HepG2 (cell line): ENCODE data around the gene SALL4. TPM values are rescaled to one million over a fixed set of nuclear protein-coding genes. Genes with fewer than 3 reads are reported as not detected.

Experiments
- IRX3 ChIP-seq: sonication (generic); formaldehyde crosslinking; IDR thresholded peaks from 2 replicates; pipeline ENCODE4 v1.8.1; 2023; ENCODE audit warnings: mild to moderate bottlenecking, low read depth, missing genetic modification reagents, borderline replicate concordance
- MED1 ChIP-seq: sonication (generic); formaldehyde crosslinking; IDR thresholded peaks from 2 replicates; pipeline ENCODE4 v1.4.0; 2020; ENCODE audit warnings: missing genetic modification reagents
- NAIF1 ChIP-seq: sonication (generic); formaldehyde crosslinking; IDR thresholded peaks from 2 replicates; pipeline ENCODE4 v1.5.0; 2020; ENCODE audit warnings: mild to moderate bottlenecking, missing genetic modification reagents, borderline replicate concordance
- NONO ChIP-seq, 2 experiments: fragments of 450-650 bp in 1 of 2; sonication (generic) in 1 of 2; formaldehyde crosslinking in 1 of 2; IDR thresholded peaks in 1 of 2; conservative IDR thresholded peaks in 1 of 2; 2 replicates each; pipeline versions ENCODE4 v1.6.1 to v1.8.0; 2017 to 2022; ENCODE audit warnings: mild to moderate bottlenecking in 1 of 2, missing genetic modification reagents in 1 of 2, moderate library complexity in 1 of 2
- SETDB1 ChIP-seq: sonication (generic); formaldehyde crosslinking; IDR thresholded peaks from 2 replicates; pipeline ENCODE4 v1.5.1; 2020; ENCODE audit warnings: missing genetic modification reagents, mild to moderate bottlenecking, borderline replicate concordance
- SNAI1 ChIP-seq: sonication (generic); formaldehyde crosslinking; IDR thresholded peaks from 2 replicates; pipeline ENCODE4 v1.5.0; 2020; ENCODE audit warnings: mild to moderate bottlenecking, missing genetic modification reagents, borderline replicate concordance
- ZFX ChIP-seq: sonication (generic); formaldehyde crosslinking; IDR thresholded peaks from 2 replicates; pipeline ENCODE4 v1.4.0; 2020; ENCODE audit warnings: mild to moderate bottlenecking, low read depth, missing genetic modification reagents, moderate library complexity
- ZNF292 ChIP-seq: sonication (generic); formaldehyde crosslinking; IDR thresholded peaks from 2 replicates; pipeline ENCODE4 v1.8.1; 2022; ENCODE audit warnings: mild to moderate bottlenecking, low read depth, missing genetic modification reagents, borderline replicate concordance
- ZNF879 ChIP-seq: sonication (generic); formaldehyde crosslinking; IDR thresholded peaks from 2 replicates; pipeline ENCODE4 v1.8.1; 2023; ENCODE audit warnings: missing genetic modification reagents
- polyA plus RNA-seq, 8 experiments: library from polyadenylated mRNA; depleted of rRNA in 3 of 8; stranded (reverse) in 7 of 8; unstranded in 1 of 8; fragments of >200 nt; fragmentation: Illumina TruSeq in 4 of 8; extraction: Trizol in 4 of 8; gene quantifications; 2 replicates each; pipeline versions ENCODE4 v1.2.1 to v1.2.3, GENCODE V29; 2011 to 2016; ENCODE audit warnings: low read depth in 4 of 8, missing spikeins in 1 of 8, mixed read lengths in 1 of 8; ENCODE audit not compliant: insufficient read depth in 1 of 8
- total RNA-seq, 5 experiments: library from RNA; depleted of rRNA; stranded (reverse); fragments of >200 nt; fragmentation: Illumina TruSeq; extraction: Trizol; gene quantifications; 2 replicates each; pipeline ENCODE4 v1.2.3, GENCODE V29; 2016; ENCODE audit warnings: low read depth in 1 of 5
- TF ChIP-seq, protein P1 (sequence below): sonication (generic); formaldehyde crosslinking; IDR thresholded peaks from 2 replicates; pipeline ENCODE4 v1.4.0; 2020; ENCODE audit warnings: missing genetic modification reagents
- TF ChIP-seq, protein P2 (sequence below): sonication (generic); formaldehyde crosslinking; IDR thresholded peaks from 2 replicates; pipeline ENCODE4 v1.4.0; 2020; ENCODE audit warnings: missing genetic modification reagents, borderline replicate concordance
- TF ChIP-seq, protein P3 (sequence below): sonication (generic); formaldehyde crosslinking; IDR thresholded peaks from 2 replicates; pipeline ENCODE4 v1.4.0; 2020; ENCODE audit warnings: mild to moderate bottlenecking, missing genetic modification reagents

SALL4 gene
- total and polyA plus RNA-seq, 2 of the 13 experiments (the other 11 are each of a cell fraction or from before 2014, with no cell fraction given): 0.33 to 1.8 TPM

DNA sequence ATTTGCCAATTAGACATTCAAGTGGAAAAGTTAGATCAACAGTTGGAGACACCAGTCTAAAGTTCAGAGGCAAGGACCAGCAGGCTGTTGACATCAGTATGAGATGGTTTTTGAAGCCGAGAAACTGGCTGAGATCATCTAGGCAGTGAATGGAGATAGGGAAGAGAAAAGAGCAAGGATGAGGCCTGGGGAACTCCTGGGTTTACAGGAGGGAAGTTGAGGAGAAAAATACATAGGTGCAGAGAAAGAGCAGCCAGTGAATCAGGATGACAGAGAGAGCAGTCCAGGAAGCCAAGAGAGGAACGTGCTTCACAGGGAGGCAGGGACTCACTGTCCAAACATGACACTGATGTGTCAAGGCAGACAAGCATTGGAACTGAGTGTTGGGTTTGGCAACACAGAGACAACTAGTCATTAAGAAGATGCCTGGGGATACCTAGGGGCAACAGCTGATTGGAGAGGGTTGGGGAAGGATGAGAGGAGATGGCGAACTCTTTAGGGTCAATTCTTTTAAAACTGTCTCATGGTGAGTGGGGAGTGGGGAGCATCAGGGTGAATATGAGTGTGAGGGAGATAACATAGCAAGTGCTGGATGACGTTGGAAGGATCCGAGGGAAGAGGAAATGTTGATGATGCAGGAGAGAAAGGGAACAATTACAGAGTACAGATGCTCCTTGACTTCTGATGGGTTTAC lies 13.2 kb upstream of the SALL4 start (continued):
- TF ChIP-seq, protein P1, sequence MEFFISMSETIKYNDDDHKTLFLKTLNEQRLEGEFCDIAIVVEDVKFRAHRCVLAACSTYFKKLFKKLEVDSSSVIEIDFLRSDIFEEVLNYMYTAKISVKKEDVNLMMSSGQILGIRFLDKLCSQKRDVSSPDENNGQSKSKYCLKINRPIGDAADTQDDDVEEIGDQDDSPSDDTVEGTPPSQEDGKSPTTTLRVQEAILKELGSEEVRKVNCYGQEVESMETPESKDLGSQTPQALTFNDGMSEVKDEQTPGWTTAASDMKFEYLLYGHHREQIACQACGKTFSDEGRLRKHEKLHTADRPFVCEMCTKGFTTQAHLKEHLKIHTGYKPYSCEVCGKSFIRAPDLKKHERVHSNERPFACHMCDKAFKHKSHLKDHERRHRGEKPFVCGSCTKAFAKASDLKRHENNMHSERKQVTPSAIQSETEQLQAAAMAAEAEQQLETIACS: no peak
- TF ChIP-seq ZFX (CRISPR knock-in tag) (no peak), SETDB1 (no peak), IRX3 (CRISPR knock-in tag) (no peak), MED1 (CRISPR knock-in tag) (peak; percentile 61; the same call in 1 of the 2 replicates), ZNF879 (CRISPR knock-in tag) (no peak), ZNF292 (CRISPR knock-in tag) (peak; percentile 79; the same call in 1 of the 2 replicates), NAIF1 (CRISPR knock-in tag) (no peak), SNAI1 (CRISPR knock-in tag) (no peak), NONO (IDR thresholded peaks at IDR 0.05) (no peak), NONO (CRISPR knock-in tag; conservative IDR thresholded peaks at IDR 0.05) (no peak)
- TF ChIP-seq, protein P2, sequence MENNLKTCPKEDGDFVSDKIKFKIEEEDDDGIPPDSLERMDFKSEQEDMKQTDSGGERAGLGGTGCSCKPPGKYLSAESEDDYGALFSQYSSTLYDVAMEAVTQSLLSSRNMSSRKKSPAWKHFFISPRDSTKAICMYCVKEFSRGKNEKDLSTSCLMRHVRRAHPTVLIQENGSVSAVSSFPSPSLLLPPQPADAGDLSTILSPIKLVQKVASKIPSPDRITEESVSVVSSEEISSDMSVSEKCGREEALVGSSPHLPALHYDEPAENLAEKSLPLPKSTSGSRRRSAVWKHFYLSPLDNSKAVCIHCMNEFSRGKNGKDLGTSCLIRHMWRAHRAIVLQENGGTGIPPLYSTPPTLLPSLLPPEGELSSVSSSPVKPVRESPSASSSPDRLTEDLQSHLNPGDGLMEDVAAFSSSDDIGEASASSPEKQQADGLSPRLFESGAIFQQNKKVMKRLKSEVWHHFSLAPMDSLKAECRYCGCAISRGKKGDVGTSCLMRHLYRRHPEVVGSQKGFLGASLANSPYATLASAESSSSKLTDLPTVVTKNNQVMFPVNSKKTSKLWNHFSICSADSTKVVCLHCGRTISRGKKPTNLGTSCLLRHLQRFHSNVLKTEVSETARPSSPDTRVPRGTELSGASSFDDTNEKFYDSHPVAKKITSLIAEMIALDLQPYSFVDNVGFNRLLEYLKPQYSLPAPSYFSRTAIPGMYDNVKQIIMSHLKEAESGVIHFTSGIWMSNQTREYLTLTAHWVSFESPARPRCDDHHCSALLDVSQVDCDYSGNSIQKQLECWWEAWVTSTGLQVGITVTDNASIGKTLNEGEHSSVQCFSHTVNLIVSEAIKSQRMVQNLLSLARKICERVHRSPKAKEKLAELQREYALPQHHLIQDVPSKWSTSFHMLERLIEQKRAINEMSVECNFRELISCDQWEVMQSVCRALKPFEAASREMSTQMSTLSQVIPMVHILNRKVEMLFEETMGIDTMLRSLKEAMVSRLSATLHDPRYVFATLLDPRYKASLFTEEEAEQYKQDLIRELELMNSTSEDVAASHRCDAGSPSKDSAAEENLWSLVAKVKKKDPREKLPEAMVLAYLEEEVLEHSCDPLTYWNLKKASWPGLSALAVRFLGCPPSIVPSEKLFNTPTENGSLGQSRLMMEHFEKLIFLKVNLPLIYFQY: no peak
- TF ChIP-seq, protein P3, sequence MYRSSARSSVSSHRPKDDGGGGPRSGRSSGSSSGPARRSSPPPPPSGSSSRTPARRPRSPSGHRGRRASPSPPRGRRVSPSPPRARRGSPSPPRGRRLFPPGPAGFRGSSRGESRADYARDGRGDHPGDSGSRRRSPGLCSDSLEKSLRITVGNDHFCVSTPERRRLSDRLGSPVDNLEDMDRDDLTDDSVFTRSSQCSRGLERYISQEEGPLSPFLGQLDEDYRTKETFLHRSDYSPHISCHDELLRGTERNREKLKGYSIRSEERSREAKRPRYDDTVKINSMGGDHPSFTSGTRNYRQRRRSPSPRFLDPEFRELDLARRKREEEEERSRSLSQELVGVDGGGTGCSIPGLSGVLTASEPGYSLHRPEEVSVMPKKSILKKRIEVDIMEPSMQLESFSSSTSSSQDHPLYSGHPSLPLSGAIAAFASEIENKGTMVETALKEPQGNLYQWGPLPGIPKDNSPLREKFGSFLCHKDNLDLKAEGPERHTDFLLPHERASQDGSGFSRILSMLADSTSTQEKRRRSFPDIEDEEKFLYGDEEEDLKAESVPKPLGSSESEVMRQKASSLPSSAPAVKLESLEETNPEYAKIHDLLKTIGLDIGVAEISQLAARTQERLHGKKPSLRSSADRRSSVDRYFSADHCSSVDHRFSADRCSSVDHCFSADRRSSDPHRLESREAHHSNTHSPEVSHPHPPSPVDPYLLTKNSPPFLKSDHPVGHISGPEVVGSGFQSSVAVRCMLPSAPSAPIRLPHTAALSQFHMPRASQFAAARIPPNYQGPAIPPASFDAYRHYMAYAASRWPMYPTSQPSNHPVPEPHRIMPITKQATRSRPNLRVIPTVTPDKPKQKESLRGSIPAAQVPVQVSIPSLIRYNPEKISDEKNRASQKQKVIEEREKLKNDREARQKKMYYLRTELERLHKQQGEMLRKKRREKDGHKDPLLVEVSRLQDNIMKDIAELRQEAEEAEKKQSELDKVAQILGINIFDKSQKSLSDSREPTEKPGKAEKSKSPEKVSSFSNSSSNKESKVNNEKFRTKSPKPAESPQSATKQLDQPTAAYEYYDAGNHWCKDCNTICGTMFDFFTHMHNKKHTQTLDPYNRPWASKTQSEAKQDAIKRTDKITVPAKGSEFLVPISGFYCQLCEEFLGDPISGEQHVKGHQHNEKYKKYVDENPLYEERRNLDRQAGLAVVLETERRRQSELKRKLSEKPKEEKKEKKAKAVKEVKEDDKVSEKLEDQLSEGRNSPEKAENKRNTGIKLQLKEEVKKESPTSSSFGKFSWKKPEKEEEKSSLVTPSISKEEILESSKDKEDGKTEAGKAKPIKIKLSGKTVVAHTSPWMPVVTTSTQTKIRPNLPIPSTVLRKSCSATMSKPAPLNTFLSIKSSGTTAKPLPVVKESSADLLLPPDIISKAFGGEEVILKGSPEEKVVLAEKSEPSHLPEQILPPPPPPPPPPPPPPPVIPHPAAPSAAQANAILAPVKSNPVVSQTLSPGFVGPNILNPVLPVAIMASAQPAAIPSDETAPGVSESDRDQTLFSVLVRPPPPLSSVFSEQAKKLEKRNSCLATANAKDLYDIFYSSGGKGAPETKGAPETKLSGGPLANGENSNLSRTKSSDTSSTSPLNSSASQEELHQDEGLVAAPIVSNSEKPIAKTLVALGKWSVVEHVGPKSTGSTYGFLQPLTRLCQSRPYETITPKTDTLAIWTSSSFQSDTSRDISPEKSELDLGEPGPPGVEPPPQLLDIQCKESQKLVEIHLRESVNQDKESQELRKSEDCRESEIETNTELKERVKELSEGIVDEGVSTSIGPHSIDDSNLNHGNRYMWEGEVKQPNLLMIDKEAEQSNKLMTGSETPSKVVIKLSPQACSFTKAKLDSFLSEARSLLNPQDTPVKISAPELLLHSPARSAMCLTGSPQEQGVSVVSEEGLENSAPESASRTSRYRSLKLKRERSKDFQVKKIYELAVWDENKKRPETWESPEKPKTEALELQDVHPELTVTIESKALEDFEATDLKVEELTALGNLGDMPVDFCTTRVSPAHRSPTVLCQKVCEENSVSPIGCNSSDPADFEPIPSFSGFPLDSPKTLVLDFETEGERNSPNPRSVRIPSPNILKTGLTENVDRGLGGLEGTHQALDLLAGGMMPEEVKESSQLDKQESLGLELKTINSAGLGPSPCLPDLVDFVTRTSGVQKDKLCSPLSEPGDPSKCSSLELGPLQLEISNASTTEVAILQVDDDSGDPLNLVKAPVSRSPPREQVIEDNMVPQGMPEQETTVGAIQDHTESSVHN (CRISPR knock-in tag): no peak
